ENCODE measurements around the gene BCL2L1. TPM values are rescaled to one million over a fixed set of nuclear protein-coding genes. Genes with fewer than 3 reads are reported as not detected.

BCL2L1 gene
- total RNA-seq, 2 experiments from 2014 or later: 64.2 to 88.8 TPM

GRCh38 chr20:31661625-31662371 is 60.9 kb downstream of the BCL2L1 start:
- peak overlapping the region; percentile 53 for H3K4me3 ChIP-seq (ENCODE audit: low read depth, low read length, poor library complexity, severe bottlenecking)
- no peaks in the 10 kb centered on the region for H3K9me2 ChIP-seq (ENCODE audit: insufficient read depth, low read length)
- peak overlapping the region; percentile 64 for H3K27ac ChIP-seq (ENCODE audit: low read depth, low read length, poor library complexity, severe bottlenecking)
- H2AFZ ChIP-seq (ENCODE audit: low read length): peak overlapping the region; percentile 58; the same call in 1 of the 2 replicates
- H3K9me3 ChIP-seq (ENCODE audit: low read length): no peaks in the 10 kb centered on the region
- H3K79me2 ChIP-seq (ENCODE audit: insufficient read depth, low read depth, low read length): no peaks in the 10 kb centered on the region
- peaks cover 32% of the 10 kb centered on the region; the same call in 1 of the 2 replicates for H3K36me3 ChIP-seq (ENCODE audit: insufficient read depth, low read length)
- H3K4me2 ChIP-seq (ENCODE audit: low read length): peak overlapping the region; percentile 81
- ChIA-PET POLR2A (interaction anchor here (0.6 to 4.2 kb wide), 14 partner anchors 13 to 67 kb away, joined by 3 to 79 read pairs (median 5); partner anchors contain the start of gene BCL2L1), CTCF (ENCODE audit: unreplicated experiment) (interaction anchor here (0.5 to 2.0 kb wide), 18 partner anchors 12 to 61 kb away, joined by 3 to 66 read pairs (median 6); partner anchors contain the start of gene BCL2L1)
- DNase-seq (ENCODE audit: low spot score): peak; percentile 83
- H3K4me1 ChIP-seq (ENCODE audit: insufficient read depth, low read length, poor library complexity, severe bottlenecking): peaks cover 37% of the 10 kb centered on the region
- BruUV-seq (replicated peaks): no TSS peak
- intact Hi-C loops (cut with micrococcal nuclease; ENCODE audit: unreplicated experiment): loop anchor here (1.0 kb wide), 3 partner anchors 23 to 62 kb away; no protein-coding TSS in a partner anchor
- TF ChIP-seq EZH2phosphoT487 (IDR thresholded peaks at IDR 0.05; ENCODE audit: borderline replicate concordance, low read depth, low read length) (no peak), CTCF (conservative IDR thresholded peaks at IDR 0.05; ENCODE audit: low read length) (peak; percentile 74)
- no peaks in the 10 kb centered on the region for H4K20me1 ChIP-seq (ENCODE audit: insufficient read depth, low read length)

GRCh38 chr20:31654534-31654933 is 68.1 kb downstream of the BCL2L1 start:
- intact Hi-C loops (cut with micrococcal nuclease; ENCODE audit: unreplicated experiment): no loop called here
- Histone ChIP-seq H3K27ac (ENCODE audit: low read depth, low read length, poor library complexity, severe bottlenecking) (no peak overlapping the region), H3K4me1 (ENCODE audit: insufficient read depth, low read length, poor library complexity, severe bottlenecking) (peaks cover 4% of the 10 kb centered on the region), H3K9me3 (ENCODE audit: low read length) (no peaks in the 10 kb centered on the region), H3K79me2 (ENCODE audit: insufficient read depth, low read depth, low read length) (no peaks in the 10 kb centered on the region), H3K9me2 (ENCODE audit: insufficient read depth, low read length) (no peaks in the 10 kb centered on the region), H3K36me3 (ENCODE audit: insufficient read depth, low read length) (no peaks in the 10 kb centered on the region), H3K4me3 (ENCODE audit: low read depth, low read length, poor library complexity, severe bottlenecking) (no peak overlapping the region), H2AFZ (ENCODE audit: low read length) (no peak overlapping the region), H4K20me1 (ENCODE audit: insufficient read depth, low read length) (no peaks in the 10 kb centered on the region), H3K4me2 (ENCODE audit: low read length) (no peak overlapping the region)
- TF ChIP-seq CTCF (conservative IDR thresholded peaks at IDR 0.05; ENCODE audit: low read length) (no peak), EZH2phosphoT487 (IDR thresholded peaks at IDR 0.05; ENCODE audit: borderline replicate concordance, low read depth, low read length) (no peak)
- CTCF ChIA-PET (ENCODE audit: unreplicated experiment): no interaction called here
- POLR2A ChIA-PET: interaction anchor here (0.7 kb wide), 1 partner anchor 9 kb away, joined by 3 read pairs; no protein-coding TSS in a partner anchor
- BruUV-seq (replicated peaks): no TSS peak
- no peak for DNase-seq (ENCODE audit: low spot score)

- Histone ChIP-seq H3K4me2 (ENCODE audit: low read length) (no peak overlapping the region), H4K20me1 (ENCODE audit: insufficient read depth, low read length) (no peaks in the 10 kb centered on the region), H3K79me2 (ENCODE audit: insufficient read depth, low read depth, low read length) (no peaks in the 10 kb centered on the region), H3K27ac (ENCODE audit: low read depth, low read length, poor library complexity, severe bottlenecking) (no peak overlapping the region), H3K36me3 (ENCODE audit: insufficient read depth, low read length) (no peaks in the 10 kb centered on the region), H3K4me3 (ENCODE audit: low read depth, low read length, poor library complexity, severe bottlenecking) (no peak overlapping the region), H3K9me3 (ENCODE audit: low read length) (no peaks in the 10 kb centered on the region), H3K9me2 (ENCODE audit: insufficient read depth, low read length) (no peaks in the 10 kb centered on the region), H3K4me1 (ENCODE audit: insufficient read depth, low read length, poor library complexity, severe bottlenecking) (peaks cover 4% of the 10 kb centered on the region), H2AFZ (ENCODE audit: low read length) (no peak overlapping the region)
- ChIA-PET POLR2A (interaction anchor here (0.9 kb wide), 1 partner anchor 64 kb away, joined by 3 read pairs; no protein-coding TSS in a partner anchor), CTCF (ENCODE audit: unreplicated experiment) (no interaction called here)
- no peak for DNase-seq (ENCODE audit: low spot score)
- intact Hi-C loops (cut with micrococcal nuclease; ENCODE audit: unreplicated experiment): no loop called here
- TF ChIP-seq EZH2phosphoT487 (IDR thresholded peaks at IDR 0.05; ENCODE audit: borderline replicate concordance, low read depth, low read length) (no peak), CTCF (conservative IDR thresholded peaks at IDR 0.05; ENCODE audit: low read length) (no peak)
- BruUV-seq (replicated peaks): no TSS peak
Measured at GRCh38 chr20:31653561-31653960, 69.1 kb downstream of the BCL2L1 start.

Measured in OCI-LY7 (cell line).